HEK293T (cell line): Measurements from ENCODE around the gene HDHD5.
A peak's percentile ranks its signal among the peaks of the same experiment; 100 is the strongest.

Experiments
- CTCF ChIA-PET: fragments of 350-600 bp; formaldehyde crosslinking; extraction: SDS; loops from one replicate; lab custom pipeline; 2021; ENCODE audit warnings: antibody characterized with exemption, inconsistent platforms; lab: Yijun Ruan, JAX
- POLR2A ChIA-PET: fragments of 350-600 bp; formaldehyde crosslinking; extraction: SDS; loops from one replicate; lab custom pipeline; 2020; ENCODE audit warnings: antibody characterized with exemption, inconsistent platforms; lab: Yijun Ruan, JAX
- DNase-seq: peaks from one replicate; pipeline ENCODE4 v3.0.0; 2012; ENCODE audit warnings: mixed read lengths; ENCODE audit errors: extremely low spot score
- ARNT ChIP-seq: fragments of 450-650 bp; IDR thresholded peaks from 2 replicates; pipeline ENCODE4 v1.6.1; 2017; ENCODE audit warnings: mild to moderate bottlenecking
- BHLHE40 ChIP-seq: fragments of 450-650 bp; IDR thresholded peaks from 2 replicates; pipeline ENCODE4 v1.6.1; 2016; ENCODE audit warnings: mild to moderate bottlenecking, moderate library complexity, borderline replicate concordance
- CTBP1 ChIP-seq: fragments of 450-650 bp; IDR thresholded peaks from 2 replicates; pipeline ENCODE4 v1.6.1; 2016; ENCODE audit warnings: borderline replicate concordance
- ELF4 ChIP-seq: fragments of 450-650 bp; IDR thresholded peaks from 2 replicates; pipeline ENCODE4 v1.6.1; 2017; ENCODE audit warnings: antibody characterized with exemption
- FOXA1 ChIP-seq: fragments of 450-650 bp; IDR thresholded peaks from 2 replicates; pipeline ENCODE4 v1.6.1; 2016; ENCODE audit warnings: mild to moderate bottlenecking
- FOXK2 ChIP-seq: fragments of 450-650 bp; IDR thresholded peaks from 2 replicates; pipeline ENCODE4 v1.6.1; 2016; ENCODE audit warnings: mild to moderate bottlenecking
- FOXM1 ChIP-seq: fragments of 450-650 bp; IDR thresholded peaks from 2 replicates; pipeline ENCODE4 v1.6.1; 2017; ENCODE audit warnings: mild to moderate bottlenecking, borderline replicate concordance
- HDGF ChIP-seq: fragments of 450-650 bp; IDR thresholded peaks from 2 replicates; pipeline ENCODE4 v1.6.1; 2017; ENCODE audit warnings: antibody characterized with exemption, borderline replicate concordance
- L3MBTL2 ChIP-seq: fragments of 450-650 bp; conservative IDR thresholded peaks from 2 replicates; pipeline ENCODE4 v1.6.1; 2016; ENCODE audit warnings: mild to moderate bottlenecking
- LEF1 ChIP-seq: fragments of 450-650 bp; IDR thresholded peaks from 2 replicates; pipeline ENCODE4 v1.6.1; 2017; ENCODE audit warnings: mild to moderate bottlenecking, borderline replicate concordance
- NFRKB ChIP-seq: fragments of 450-650 bp; IDR thresholded peaks from 2 replicates; pipeline ENCODE4 v1.6.1; 2016; ENCODE audit warnings: mild to moderate bottlenecking, moderate library complexity
- SP1 ChIP-seq: fragments of 450-650 bp; IDR thresholded peaks from 2 replicates; pipeline ENCODE4 v1.6.1; 2017
- SUZ12 ChIP-seq: fragments of 450-650 bp; IDR thresholded peaks from 2 replicates; pipeline ENCODE4 v1.6.1; 2016; ENCODE audit warnings: mild to moderate bottlenecking
- TARDBP ChIP-seq: fragments of 450-650 bp; IDR thresholded peaks from 2 replicates; pipeline ENCODE4 v1.6.1; 2016
- ZNF384 ChIP-seq: fragments of 450-650 bp; IDR thresholded peaks from 2 replicates; pipeline ENCODE4 v1.6.1; 2016
- TF ChIP-seq, protein P1 (sequence below): fragments of 450-650 bp; IDR thresholded peaks from 2 replicates; pipeline ENCODE4 v1.6.1; 2016

HDHD5 gene

GRCh38 chr22:17130199-17130598 lies 28.9 kb downstream of the HDHD5 start:
- DNase-seq = no peak
- TF ChIP-seq, protein P1, sequence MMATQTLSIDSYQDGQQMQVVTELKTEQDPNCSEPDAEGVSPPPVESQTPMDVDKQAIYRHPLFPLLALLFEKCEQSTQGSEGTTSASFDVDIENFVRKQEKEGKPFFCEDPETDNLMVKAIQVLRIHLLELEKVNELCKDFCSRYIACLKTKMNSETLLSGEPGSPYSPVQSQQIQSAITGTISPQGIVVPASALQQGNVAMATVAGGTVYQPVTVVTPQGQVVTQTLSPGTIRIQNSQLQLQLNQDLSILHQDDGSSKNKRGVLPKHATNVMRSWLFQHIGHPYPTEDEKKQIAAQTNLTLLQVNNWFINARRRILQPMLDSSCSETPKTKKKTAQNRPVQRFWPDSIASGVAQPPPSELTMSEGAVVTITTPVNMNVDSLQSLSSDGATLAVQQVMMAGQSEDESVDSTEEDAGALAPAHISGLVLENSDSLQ = no peak
- TF ChIP-seq ELF4 = no peak
- TF ChIP-seq HDGF = no peak
- no peak for TF ChIP-seq BHLHE40
- ChIA-PET CTCF (no interaction called here), POLR2A (no interaction called here)

- POLR2A ChIA-PET = interaction anchor here (0.9 to 2.1 kb wide), 4 partner anchors 9 to 50 kb away, joined by 3 to 8 read pairs (median 4); no protein-coding TSS in a partner anchor
- TF ChIP-seq LEF1 (no peak), TARDBP (no peak), FOXA1 (no peak), SP1 (no peak)
- TF ChIP-seq, protein P1 = no peak
- CTCF ChIA-PET = no interaction called here
- DNase-seq = peak; percentile 87
Measured at GRCh38 chr22:17121233-17122195, 37.6 kb downstream of the HDHD5 start, which contains the start of gene TMEM121B. TMEM121B (minus strand) TSS chr22:17121360; CDS start chr22:17121127, 233 bp downstream.

DNA sequence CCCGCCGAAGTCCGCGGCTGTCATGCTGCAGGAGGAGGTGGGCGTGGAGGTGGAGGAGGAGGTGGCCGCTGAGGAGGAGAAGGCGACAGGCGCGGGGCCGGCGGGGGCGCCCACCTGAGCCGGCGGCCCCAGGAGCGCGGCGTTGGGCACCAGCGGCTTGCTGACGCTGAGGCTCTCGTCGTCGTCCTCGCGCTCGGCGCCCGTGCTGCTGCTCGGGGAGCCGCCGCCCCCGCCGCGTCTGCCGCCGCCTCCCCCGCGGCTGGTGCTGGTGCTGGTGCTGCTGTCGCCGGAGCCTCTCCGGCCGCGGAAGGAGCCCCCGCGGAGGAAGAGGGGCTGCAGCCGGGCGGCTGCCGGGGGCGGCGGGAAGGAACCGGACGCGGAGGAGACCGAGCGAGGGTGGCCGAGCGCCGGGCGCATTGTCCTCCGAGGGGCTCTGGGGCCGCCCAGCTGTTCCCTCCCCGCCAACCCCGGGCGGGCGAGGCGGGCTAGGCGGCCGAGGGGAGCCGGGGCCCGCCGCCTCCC lies 38.3 kb downstream of the HDHD5 start:
- DNase-seq = peak; percentile 52
- TF ChIP-seq NFRKB = no peak
- TF ChIP-seq FOXM1 = no peak
- TF ChIP-seq, protein P1 = no peak
- TF ChIP-seq LEF1 = no peak
- TF ChIP-seq TARDBP = no peak
- TF ChIP-seq ELF4 = no peak
- TF ChIP-seq FOXA1 = no peak
- TF ChIP-seq ZNF384 = no peak
- TF ChIP-seq ARNT = no peak
- no peak for TF ChIP-seq L3MBTL2
- TF ChIP-seq CTBP1 = no peak
- TF ChIP-seq BHLHE40 = no peak
- no peak for TF ChIP-seq HDGF
- no peak for TF ChIP-seq SP1
- ChIA-PET CTCF (no interaction called here), POLR2A (interaction anchor here (0.9 kb wide), 1 partner anchor 14 kb away, joined by 3 read pairs; no protein-coding TSS in a partner anchor)

DNA sequence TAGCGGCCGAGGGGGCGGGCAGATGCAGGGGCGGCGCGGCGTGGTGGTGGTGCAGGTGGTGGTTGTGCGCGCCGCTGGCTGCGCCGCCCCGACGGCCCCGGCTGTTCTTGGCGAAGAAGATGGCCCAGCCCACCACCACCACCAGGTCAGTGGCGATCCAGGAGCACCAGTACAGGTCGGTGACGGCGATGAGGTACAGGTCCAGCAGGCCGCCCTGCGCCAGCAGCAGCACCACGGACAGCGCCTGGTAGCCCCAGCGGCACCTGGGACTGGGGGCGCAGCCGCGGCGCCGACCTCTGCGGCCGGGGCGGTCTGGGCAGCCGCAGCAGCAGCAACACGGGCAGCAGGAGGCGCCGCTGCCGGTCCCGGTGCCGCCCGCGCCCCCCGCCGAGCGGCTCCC lies 38.8 kb downstream of the HDHD5 start:
- POLR2A ChIA-PET = interaction anchor here (1.6 kb wide), 1 partner anchor 51 kb away, joined by 8 read pairs; no protein-coding TSS in a partner anchor
- TF ChIP-seq FOXK2 = no peak
- TF ChIP-seq FOXA1 = no peak
- no peak for TF ChIP-seq HDGF
- DNase-seq = peak; percentile 67
- CTCF ChIA-PET = interaction anchor here (0.7 to 1.2 kb wide), 2 partner anchors 8 to 52 kb away, joined by 3 to 4 read pairs; no protein-coding TSS in a partner anchor

- no peak for TF ChIP-seq ELF4
- TF ChIP-seq TARDBP = no peak
- no peak for TF ChIP-seq LEF1
- no peak for TF ChIP-seq FOXK2
- TF ChIP-seq, protein P1 = no peak
- no peak for TF ChIP-seq SP1
- no peak for TF ChIP-seq SUZ12
- no peak for TF ChIP-seq CTBP1
- no peak for TF ChIP-seq L3MBTL2
- no peak for TF ChIP-seq ARNT
- no peak for TF ChIP-seq FOXM1
- no peak for TF ChIP-seq ZNF384
- no peak for TF ChIP-seq HDGF
- no peak for TF ChIP-seq NFRKB
- no peak for TF ChIP-seq FOXA1
- TF ChIP-seq BHLHE40 = no peak
- POLR2A ChIA-PET = interaction anchor here (1.6 kb wide), 1 partner anchor 52 kb away, joined by 8 read pairs; no protein-coding TSS in a partner anchor
- CTCF ChIA-PET = interaction anchor here (0.7 to 1.2 kb wide), 2 partner anchors 9 to 53 kb away, joined by 3 to 4 read pairs; no protein-coding TSS in a partner anchor
- peak; percentile 60 for DNase-seq
Measured at GRCh38 chr22:17119481-17120202, 39.4 kb downstream of the HDHD5 start.
